CMK (cell line): Measurements from ENCODE around the gene SYTL1.

Source experiments
- DNase-seq: peaks from one replicate; pipeline ENCODE4 v3.0.0-alpha.2; 2010; ENCODE audit warnings: low read depth

SYTL1 gene

GRCh38 chr1:27321813-27322568 is 19.8 kb upstream of the SYTL1 start, which contains the start of gene TMEM222:
TMEM222 (plus strand) TSS chr1:27322163; CDS start chr1:27322198, 35 bp downstream.
- peak; percentile 98 for DNase-seq

GRCh38 chr1:27322569-27323240 is 19.1 kb upstream of the SYTL1 start:
- no peak for DNase-seq

- no peak for DNase-seq
Observed at GRCh38 chr1:27325286-27325685, 16.5 kb upstream of the SYTL1 start.

GRCh38 chr1:27327964-27328363 is 13.9 kb upstream of the SYTL1 start:
- no peak for DNase-seq

GRCh38 chr1:27330786-27331185 is 11.0 kb upstream of the SYTL1 start:
- no peak for DNase-seq

GRCh38 chr1:27331426-27331825 is 10.4 kb upstream of the SYTL1 start:
- no peak for DNase-seq

GRCh38 chr1:27331922-27332321 is 9.9 kb upstream of the SYTL1 start:
- no peak for DNase-seq

GRCh38 chr1:27332536-27333281 is 9.1 kb upstream of the SYTL1 start:
- no peak for DNase-seq

- no peak for DNase-seq
Observed at GRCh38 chr1:27333717-27334279, 8.0 kb upstream of the SYTL1 start.

GRCh38 chr1:27335506-27336422 is 6.1 kb upstream of the SYTL1 start:
- no peak for DNase-seq

GRCh38 chr1:27336756-27337155 is 5.1 kb upstream of the SYTL1 start:
- DNase-seq, result no peak

- no peak for DNase-seq
Observed at GRCh38 chr1:27338751-27339150, 3.1 kb upstream of the SYTL1 start.

- no peak for DNase-seq
Observed at GRCh38 chr1:27339213-27339612, 2.6 kb upstream of the SYTL1 start.

GRCh38 chr1:27342391-27342777 is 562 bp downstream of the SYTL1 start:
- no peak for DNase-seq

- peak; percentile 95 for DNase-seq
Observed at GRCh38 chr1:27342778-27343638, 1.2 kb downstream of the SYTL1 start.

GRCh38 chr1:27343639-27344025 is 1.8 kb downstream of the SYTL1 start:
- DNase-seq, result no peak

GRCh38 chr1:27345272-27345671 is 3.5 kb downstream of the SYTL1 start:
- DNase-seq, result no peak

- no peak for DNase-seq
Observed at GRCh38 chr1:27346357-27346756, 4.5 kb downstream of the SYTL1 start.

GRCh38 chr1:27346991-27347624 is 5.3 kb downstream of the SYTL1 start:
- DNase-seq, result no peak
